HepG2 (cell line): Measurements from ENCODE around the gene ENTPD6. TPM values are rescaled to one million over a fixed set of nuclear protein-coding genes. Genes with fewer than 3 reads are reported as not detected.

ENCODE experiments used
- ATAC-seq: fragments of 200-7000 bp; cut with Tn5 transposase; 3 replicates; pipeline ENCODE4 v1.9.1; 2020; ENCODE audit warnings: mild to moderate bottlenecking, moderate library complexity
- BruUV-seq: library from RNA; stranded (reverse); fragments of 400-500 nt; replicated peaks from 2 replicates; lab custom pipeline; 2021; lab: Mats Ljungman, UMichigan
- CTCF ChIA-PET: fragments of 300-600 bp; formaldehyde crosslinking; extraction: SDS; loops from one replicate; lab custom pipeline; 2021; ENCODE audit warnings: low total read pairs, inconsistent platforms, low intra/inter-chr PET ratio; lab: Yijun Ruan, JAX
- POLR2A ChIA-PET: fragments of 350-600 bp; sonication (Branson Sonifier 250); formaldehyde crosslinking; loops from one replicate; lab custom pipeline; 2020; ENCODE audit warnings: antibody characterized with exemption, inconsistent platforms; lab: Yijun Ruan, JAX
- DNase-seq: peaks from one replicate; pipeline ENCODE4 v3.0.0-alpha.2; 2015; ENCODE audit warnings: low spot score
- FAIRE-seq: peaks from 3 replicates; lab custom pipeline; 2011; peaks lifted over from hg19 to GRCh38; lab: Jason Lieb, UNC
- H2AFZ ChIP-seq: one replicate; pipeline ENCODE4 v1.6.1; 2011; ENCODE audit warnings: low read length, inconsistent platforms
- H3K27ac ChIP-seq: fragments of 300-600 bp; 3 replicates; pipeline ENCODE4 v1.8.0; 2011; ENCODE audit warnings: mixed run types, mild to moderate bottlenecking, mixed read lengths, low read length, inconsistent platforms; ENCODE audit not compliant: insufficient read depth; ENCODE audit errors: extremely low read length
- H3K27me3 ChIP-seq, 2 experiments: fragments of 200-600 bp in 1 of 2; 2 replicates in 1 of 2; 3 replicates in 1 of 2; pipeline versions ENCODE4 v1.6.0 to v1.8.0; 2011; ENCODE audit warnings: low read length in 2 of 2, mild to moderate bottlenecking in 2 of 2, moderate library complexity in 2 of 2, inconsistent platforms in 1 of 2; ENCODE audit not compliant: insufficient read depth in 2 of 2, control insufficient read depth in 1 of 2
- H3K36me3 ChIP-seq, 2 experiments: fragments of 200-600 bp in 1 of 2; replicated peaks in 1 of 2; 2 replicates in 1 of 2; 3 replicates in 1 of 2; pipeline versions ENCODE4 v1.5.1 to v1.8.0; 2011; ENCODE audit warnings: low read length in 2 of 2, inconsistent platforms in 1 of 2; ENCODE audit not compliant: insufficient read depth in 2 of 2, control insufficient read depth in 1 of 2
- H3K4me1 ChIP-seq: 2 replicates; pipeline ENCODE4 v1.5.1; 2012; ENCODE audit warnings: low read length, inconsistent platforms; ENCODE audit not compliant: insufficient read depth
- H3K4me2 ChIP-seq: 2 replicates; pipeline ENCODE4 v1.6.0; 2011; ENCODE audit warnings: low read depth, low read length, inconsistent platforms
- H3K4me3 ChIP-seq, 3 experiments: fragments of 200-600 bp in 1 of 3; sonication (generic), shearing (Covaris generic) in 1 of 3; replicated peaks in 1 of 3; 2 replicates each; pipeline ENCODE4 v1.5.1; 2011 to 2016; ENCODE audit warnings: low read length in 3 of 3, inconsistent platforms in 2 of 3, low read depth in 2 of 3, mild to moderate bottlenecking in 2 of 3, control low read depth in 1 of 3, mixed read lengths in 1 of 3; ENCODE audit not compliant: insufficient read depth in 1 of 3
- H3K79me2 ChIP-seq: one replicate; pipeline ENCODE4 v1.6.1; 2011; ENCODE audit warnings: low read length, inconsistent platforms; ENCODE audit not compliant: insufficient read depth
- H3K9ac ChIP-seq: 2 replicates; pipeline ENCODE4 v1.6.0; 2011; ENCODE audit warnings: mild to moderate bottlenecking, low read depth, low read length, inconsistent platforms; ENCODE audit not compliant: insufficient read depth
- H3K9me3 ChIP-seq: 2 replicates; pipeline ENCODE4 v1.5.1; 2012; ENCODE audit warnings: mild to moderate bottlenecking, low read length
- H4K20me1 ChIP-seq: 2 replicates; pipeline ENCODE4 v1.6.0; 2011; ENCODE audit warnings: inconsistent platforms, mild to moderate bottlenecking, low read length, moderate library complexity; ENCODE audit not compliant: insufficient read depth
- ERF ChIP-seq: IDR thresholded peaks from 2 replicates; pipeline ENCODE4 v1.6.1; 2018; ENCODE audit warnings: missing biosample characterization, missing genetic modification reagents
- IKZF1 ChIP-seq: fragments of 450-650 bp; IDR thresholded peaks from 2 replicates; pipeline ENCODE4 v1.7.1; 2016
- JUND ChIP-seq: sonication (generic); formaldehyde crosslinking; IDR thresholded peaks from 2 replicates; pipeline ENCODE4 v1.8.0; 2022; ENCODE audit warnings: mild to moderate bottlenecking, missing genetic modification reagents
- POGK ChIP-seq: sonication (generic); formaldehyde crosslinking; conservative IDR thresholded peaks from 2 replicates; pipeline ENCODE4 v1.8.0; 2022; ENCODE audit warnings: mild to moderate bottlenecking, moderate library complexity, missing genetic modification reagents
- PRPF4 ChIP-seq: fragments of 200-400 bp; formaldehyde crosslinking; IDR thresholded peaks from 2 replicates; pipeline ENCODE4 v1.6.1; 2016; ENCODE audit warnings: low read length, low read depth; ENCODE audit not compliant: poor library complexity, severe bottlenecking
- ZNF343 ChIP-seq: sonication (generic); formaldehyde crosslinking; IDR thresholded peaks from 2 replicates; pipeline ENCODE4 v1.4.0; 2020; ENCODE audit warnings: mild to moderate bottlenecking, missing genetic modification reagents
- ZNF549 ChIP-seq: sonication (generic); formaldehyde crosslinking; IDR thresholded peaks from 2 replicates; pipeline ENCODE4 v1.5.0; 2020; ENCODE audit warnings: missing genetic modification reagents
- ZZZ3 ChIP-seq: sonication (generic); formaldehyde crosslinking; IDR thresholded peaks from 2 replicates; pipeline ENCODE4 v1.4.0; 2020; ENCODE audit warnings: missing genetic modification reagents, mild to moderate bottlenecking, borderline replicate concordance
- WGBS: methylation state at CpG from one replicate; pipeline ENCODE4 v1.1.6; 2017; ENCODE audit warnings: low lambda C conversion rate; 5-methylcytosine and 5-hydroxymethylcytosine counted together
- in situ Hi-C: cut with HindIII; loops from 2 replicates; pipeline ENCODE4 v1.10.0; 2017; ENCODE audit warnings: low pct_unique_long_range_greater_than_20kb; ENCODE audit not compliant: extremely low pct_ligation_motif_present
- intact Hi-C: fragments of 100-400 bp; cut with micrococcal nuclease; formaldehyde crosslinking; loops from one replicate; pipeline ENCODE4 v1.10.0; 2022; ENCODE audit not compliant: unreplicated experiment
- polyA plus RNA-seq, 8 experiments: library from polyadenylated mRNA; depleted of rRNA in 3 of 8; stranded (reverse) in 7 of 8; unstranded in 1 of 8; fragments of >200 nt; fragmentation: Illumina TruSeq in 4 of 8; extraction: Trizol in 4 of 8; gene quantifications; 2 replicates each; pipeline versions ENCODE4 v1.2.1 to v1.2.3, GENCODE V29; 2011 to 2016; ENCODE audit warnings: low read depth in 4 of 8, missing spikeins in 1 of 8, mixed read lengths in 1 of 8; ENCODE audit not compliant: insufficient read depth in 1 of 8
- total RNA-seq, 5 experiments: library from RNA; depleted of rRNA; stranded (reverse); fragments of >200 nt; fragmentation: Illumina TruSeq; extraction: Trizol; gene quantifications; 2 replicates each; pipeline ENCODE4 v1.2.3, GENCODE V29; 2016; ENCODE audit warnings: low read depth in 1 of 5
- TF ChIP-seq, protein P1 (sequence below): sonication (generic); formaldehyde crosslinking; IDR thresholded peaks from 2 replicates; pipeline ENCODE4 v1.4.0; 2020; ENCODE audit warnings: missing genetic modification reagents, borderline replicate concordance
- TF ChIP-seq, protein P2 (sequence below), 2 experiments: fragments of 450-650 bp in 1 of 2; sonication (generic) in 1 of 2; formaldehyde crosslinking; IDR thresholded peaks; 2 replicates each; pipeline versions ENCODE4 v1.5.0 to v1.8.0; 2020 to 2022; ENCODE audit warnings: mild to moderate bottlenecking in 1 of 2, missing genetic modification reagents in 1 of 2

Gene ENTPD6
- total and polyA plus RNA-seq, 2 of the 13 experiments (the other 11 are each of a cell fraction or from before 2014, with no cell fraction given) = 164 to 172 TPM

DNA sequence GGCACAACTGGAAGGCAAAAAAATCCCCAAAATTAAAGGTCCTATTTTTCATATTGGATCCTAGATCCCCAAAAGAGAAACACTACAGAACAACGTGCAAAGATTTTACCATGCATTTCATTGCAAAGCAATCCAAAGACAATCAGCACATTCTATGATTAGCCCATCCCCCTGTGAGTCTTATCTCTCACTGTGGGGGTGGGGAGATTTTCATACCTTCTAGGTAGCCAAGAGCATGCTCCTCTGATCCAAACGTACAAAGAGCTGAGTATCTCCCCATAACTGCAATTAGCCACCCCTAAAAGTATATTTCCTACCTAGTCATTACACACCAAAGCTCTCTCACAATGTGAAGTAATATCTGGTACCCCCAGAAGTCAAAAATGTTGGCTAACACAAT is 22.2 kb upstream of the ENTPD6 start:
- CTCF ChIA-PET = no interaction called here
- BruUV-seq = no TSS peak
- Histone ChIP-seq H3K9me3 (peaks cover 10% of the 10 kb centered on the region), H2AFZ (no peak overlapping the region), H3K36me3 (no peaks in the 10 kb centered on the region), H3K79me2 (no peaks in the 10 kb centered on the region), H3K4me3 (no peak overlapping the region), H3K4me2 (peak overlapping the region; percentile 48), H3K27me3 (no peaks in the 10 kb centered on the region), H4K20me1 (no peaks in the 10 kb centered on the region), H3K4me1 (peaks cover 42% of the 10 kb centered on the region), H3K27ac (peak overlapping the region; percentile 62), H3K9ac (no peak overlapping the region)
- no peak for FAIRE-seq
- intact Hi-C loops (no loop called here), in situ Hi-C loops (no loop called here)
- ATAC-seq = no peak; the same call in 2 of the 3 replicates
- TF ChIP-seq PRPF4 (peak; percentile 89), ZNF549 (CRISPR knock-in tag) (no peak), ZNF343 (CRISPR knock-in tag) (0 out of 2 replicates have a peak, but pooled peaks have one; percentile 34), ERF (CRISPR knock-in tag) (no peak), ZZZ3 (CRISPR knock-in tag) (0 out of 2 replicates have a peak, but pooled peaks have one; percentile 12), JUND (CRISPR knock-in tag) (no peak), IKZF1 (no peak), POGK (CRISPR knock-in tag) (0 out of 2 replicates have a peak, but pooled peaks have one; percentile 6)
- TF ChIP-seq, protein P1, sequence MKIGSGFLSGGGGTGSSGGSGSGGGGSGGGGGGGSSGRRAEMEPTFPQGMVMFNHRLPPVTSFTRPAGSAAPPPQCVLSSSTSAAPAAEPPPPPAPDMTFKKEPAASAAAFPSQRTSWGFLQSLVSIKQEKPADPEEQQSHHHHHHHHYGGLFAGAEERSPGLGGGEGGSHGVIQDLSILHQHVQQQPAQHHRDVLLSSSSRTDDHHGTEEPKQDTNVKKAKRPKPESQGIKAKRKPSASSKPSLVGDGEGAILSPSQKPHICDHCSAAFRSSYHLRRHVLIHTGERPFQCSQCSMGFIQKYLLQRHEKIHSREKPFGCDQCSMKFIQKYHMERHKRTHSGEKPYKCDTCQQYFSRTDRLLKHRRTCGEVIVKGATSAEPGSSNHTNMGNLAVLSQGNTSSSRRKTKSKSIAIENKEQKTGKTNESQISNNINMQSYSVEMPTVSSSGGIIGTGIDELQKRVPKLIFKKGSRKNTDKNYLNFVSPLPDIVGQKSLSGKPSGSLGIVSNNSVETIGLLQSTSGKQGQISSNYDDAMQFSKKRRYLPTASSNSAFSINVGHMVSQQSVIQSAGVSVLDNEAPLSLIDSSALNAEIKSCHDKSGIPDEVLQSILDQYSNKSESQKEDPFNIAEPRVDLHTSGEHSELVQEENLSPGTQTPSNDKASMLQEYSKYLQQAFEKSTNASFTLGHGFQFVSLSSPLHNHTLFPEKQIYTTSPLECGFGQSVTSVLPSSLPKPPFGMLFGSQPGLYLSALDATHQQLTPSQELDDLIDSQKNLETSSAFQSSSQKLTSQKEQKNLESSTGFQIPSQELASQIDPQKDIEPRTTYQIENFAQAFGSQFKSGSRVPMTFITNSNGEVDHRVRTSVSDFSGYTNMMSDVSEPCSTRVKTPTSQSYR = peak; percentile 75; the same call in 1 of the 2 replicates
- TF ChIP-seq, protein P2, sequence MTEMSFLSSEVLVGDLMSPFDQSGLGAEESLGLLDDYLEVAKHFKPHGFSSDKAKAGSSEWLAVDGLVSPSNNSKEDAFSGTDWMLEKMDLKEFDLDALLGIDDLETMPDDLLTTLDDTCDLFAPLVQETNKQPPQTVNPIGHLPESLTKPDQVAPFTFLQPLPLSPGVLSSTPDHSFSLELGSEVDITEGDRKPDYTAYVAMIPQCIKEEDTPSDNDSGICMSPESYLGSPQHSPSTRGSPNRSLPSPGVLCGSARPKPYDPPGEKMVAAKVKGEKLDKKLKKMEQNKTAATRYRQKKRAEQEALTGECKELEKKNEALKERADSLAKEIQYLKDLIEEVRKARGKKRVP (CRISPR knock-in tag; IDR thresholded peaks at IDR 0.05) = no peak
- POLR2A ChIA-PET = interaction anchor here (1.4 to 4.0 kb wide), 4 partner anchors 8 to 180 kb away, joined by 5 to 24 read pairs (median 8); partner anchors contain the start of genes APMAP, ENTPD6 and PYGB
- no peak for DNase-seq
- WGBS = 2% methylated on average over 2 of the region's 2 CpGs
